HFF-Myc (cell line): ENCODE measurements around the gene MLXIPL.
A peak's percentile ranks its signal among the peaks of the same experiment; 100 is the strongest.

Source experiments
- DNase-seq: peaks from one replicate; pipeline ENCODE4 v3.0.0-alpha.2; 2011; ENCODE audit warnings: low read depth; ENCODE audit errors: extremely low read depth
- H3K4me3 ChIP-seq: replicated peaks from 2 replicates; pipeline ENCODE4 v1.5.1; 2011; ENCODE audit warnings: low read depth, mild to moderate bottlenecking, control low read depth, low read length
- CTCF ChIP-seq: IDR thresholded peaks from 2 replicates; pipeline ENCODE4 v1.5.1; 2012; ENCODE audit warnings: mild to moderate bottlenecking, low read depth, low read length, control low read depth; ENCODE audit errors: missing control alignments

MLXIPL gene

GRCh38 chr7:73623798-73624668, at the start of gene MLXIPL:
MLXIPL (minus strand) TSS chr7:73624522; CDS start chr7:73624492, 30 bp downstream.
- H3K4me3 ChIP-seq: peak within 1 kb of the TSS; percentile 24
- no peak for DNase-seq
- no peak for TF ChIP-seq CTCF

- no peak for TF ChIP-seq CTCF
- no peak for DNase-seq
- no peak overlapping the region for H3K4me3 ChIP-seq
Measured at GRCh38 chr7:73671857-73672445, 47.6 kb upstream of the MLXIPL start.

GRCh38 chr7:73671322-73671661, 47.0 kb upstream of the MLXIPL start:
- no peak for DNase-seq
- no peak for TF ChIP-seq CTCF
- no peak overlapping the region for H3K4me3 ChIP-seq

GRCh38 chr7:73669858-73670385, 45.6 kb upstream of the MLXIPL start:
- no peak for TF ChIP-seq CTCF
- no peak overlapping the region for H3K4me3 ChIP-seq

GRCh38 chr7:73669288-73669701, 45.0 kb upstream of the MLXIPL start:
- no peak overlapping the region for H3K4me3 ChIP-seq
- TF ChIP-seq CTCF: no peak
- no peak for DNase-seq

More at GRCh38 chr7:73669858-73670385, 45.6 kb upstream of the MLXIPL start:
- DNase-seq: no peak

- no peak for DNase-seq
- no peak for TF ChIP-seq CTCF
- peak overlapping the region; percentile 50 for H3K4me3 ChIP-seq
Measured at GRCh38 chr7:73668886-73669230, 44.5 kb upstream of the MLXIPL start.
